KBM-7 (cell line): Measurements from ENCODE around the gene FMN2.

Source experiments
- DNase-seq: peaks from one replicate; pipeline ENCODE4 v3.0.0-alpha.2; 2015
- in situ Hi-C: fragments of 300-500 bp; cut with MboI; formaldehyde crosslinking; loops from 2 replicates; pipeline ENCODE4 v1.14.3; 2020; ENCODE audit warnings: low sequenced_read_pairs, low pct_unique_long_range_greater_than_20kb, mixed read lengths

The FMN2 gene

GRCh38 chr1:240435996-240436566 lies 344.4 kb downstream of the FMN2 start:
- in situ Hi-C loops: no loop called here
- no peak for DNase-seq

GRCh38 chr1:240441669-240442068 lies 350.0 kb downstream of the FMN2 start:
- in situ Hi-C loops: no loop called here
- no peak for DNase-seq

- in situ Hi-C loops: no loop called here
- no peak for DNase-seq
Measured at GRCh38 chr1:240445369-240445768, 353.7 kb downstream of the FMN2 start.

GRCh38 chr1:240455228-240455821 lies 363.6 kb downstream of the FMN2 start:
- DNase-seq: peak; percentile 30
- in situ Hi-C loops: no loop called here

- no peak for DNase-seq
- in situ Hi-C loops: no loop called here
Measured at GRCh38 chr1:240457203-240457602, 365.5 kb downstream of the FMN2 start.

- in situ Hi-C loops: no loop called here
Measured at GRCh38 chr1:240462277-240462676, 370.6 kb downstream of the FMN2 start.

GRCh38 chr1:240462766-240463395 lies 371.2 kb downstream of the FMN2 start:
- DNase-seq: no peak
- in situ Hi-C loops: no loop called here

More at GRCh38 chr1:240462277-240462676, 370.6 kb downstream of the FMN2 start:
- DNase-seq: no peak

GRCh38 chr1:240464099-240464498 lies 372.4 kb downstream of the FMN2 start:
- no peak for DNase-seq
- in situ Hi-C loops: no loop called here

- in situ Hi-C loops: no loop called here
- no peak for DNase-seq
Measured at GRCh38 chr1:240465531-240465940, 373.9 kb downstream of the FMN2 start.

GRCh38 chr1:240466509-240466908 lies 374.8 kb downstream of the FMN2 start:
- DNase-seq: no peak
- in situ Hi-C loops: no loop called here

- in situ Hi-C loops: no loop called here
Measured at GRCh38 chr1:240467895-240468294, 376.2 kb downstream of the FMN2 start.

GRCh38 chr1:240468656-240469055 lies 377.0 kb downstream of the FMN2 start:
- in situ Hi-C loops: no loop called here
- DNase-seq: no peak

More at GRCh38 chr1:240467895-240468294, 376.2 kb downstream of the FMN2 start:
- DNase-seq: no peak

- in situ Hi-C loops: no loop called here
- no peak for DNase-seq
Measured at GRCh38 chr1:240474133-240474614, 382.5 kb downstream of the FMN2 start.

- in situ Hi-C loops: no loop called here
- DNase-seq: no peak
Measured at GRCh38 chr1:240475832-240476231, 384.1 kb downstream of the FMN2 start.

- in situ Hi-C loops: no loop called here
- no peak for DNase-seq
Measured at GRCh38 chr1:240478536-240478935, 386.9 kb downstream of the FMN2 start.

GRCh38 chr1:240484804-240485443 lies 393.2 kb downstream of the FMN2 start:
- no peak for DNase-seq
- in situ Hi-C loops: no loop called here

GRCh38 chr1:240486611-240487010 lies 394.9 kb downstream of the FMN2 start:
- in situ Hi-C loops: no loop called here
- DNase-seq: no peak

- in situ Hi-C loops: no loop called here
- no peak for DNase-seq
Measured at GRCh38 chr1:240487493-240487892, 395.8 kb downstream of the FMN2 start.

GRCh38 chr1:240491156-240491555 lies 399.5 kb downstream of the FMN2 start:
- in situ Hi-C loops: no loop called here
- DNase-seq: no peak

GRCh38 chr1:240491796-240492195 lies 400.1 kb downstream of the FMN2 start:
- no peak for DNase-seq
- in situ Hi-C loops: no loop called here
